HEK293 (cell line): Measurements from ENCODE around the gene COL9A3.

Experiments
- BCL11A ChIP-seq: fragments of 450-650 bp; formaldehyde crosslinking; IDR thresholded peaks from 2 replicates; pipeline ENCODE4 v1.5.1; 2016; ENCODE audit warnings: low read depth, missing biosample characterization, missing genetic modification characterization
- EGR2 ChIP-seq: fragments of 450-650 bp; formaldehyde crosslinking; IDR thresholded peaks from 2 replicates; pipeline ENCODE4 v1.5.1; 2016; ENCODE audit warnings: low read depth, missing biosample characterization, missing genetic modification characterization
- FEZF1 ChIP-seq: fragments of 450-650 bp; formaldehyde crosslinking; IDR thresholded peaks from 2 replicates; pipeline ENCODE4 v1.5.1; 2016; ENCODE audit warnings: missing biosample characterization, missing genetic modification characterization
- GLIS1 ChIP-seq: fragments of 450-650 bp; formaldehyde crosslinking; IDR thresholded peaks from 2 replicates; pipeline ENCODE4 v1.5.1; 2016; ENCODE audit warnings: missing biosample characterization, missing genetic modification characterization
- HIC1 ChIP-seq: fragments of 450-650 bp; formaldehyde crosslinking; IDR thresholded peaks from 2 replicates; pipeline ENCODE4 v1.5.1; 2016; ENCODE audit warnings: missing biosample characterization, missing genetic modification characterization
- YY1 ChIP-seq: fragments of 450-650 bp; formaldehyde crosslinking; IDR thresholded peaks from 2 replicates; pipeline ENCODE4 v1.5.1; 2018; ENCODE audit warnings: missing biosample characterization, missing genetic modification characterization
- ZBTB26 ChIP-seq: fragments of 450-650 bp; formaldehyde crosslinking; optimal IDR thresholded peaks from 2 replicates; pipeline ENCODE3; 2016; ENCODE audit warnings: missing biosample characterization, mild to moderate bottlenecking, missing genetic modification characterization
- ZFP3 ChIP-seq: fragments of 450-650 bp; formaldehyde crosslinking; IDR thresholded peaks from 2 replicates; pipeline ENCODE4 v1.5.1; 2016; ENCODE audit warnings: low read depth, missing biosample characterization, missing genetic modification characterization
- ZNF169 ChIP-seq: fragments of 450-650 bp; formaldehyde crosslinking; IDR thresholded peaks from 2 replicates; pipeline ENCODE4 v1.5.1; 2016; ENCODE audit warnings: missing biosample characterization, missing genetic modification characterization
- ZNF18 ChIP-seq: fragments of 450-650 bp; formaldehyde crosslinking; IDR thresholded peaks from 2 replicates; pipeline ENCODE4 v1.5.1; 2016; ENCODE audit warnings: missing biosample characterization, missing genetic modification characterization
- ZNF266 ChIP-seq: fragments of 450-650 bp; formaldehyde crosslinking; IDR thresholded peaks from 2 replicates; pipeline ENCODE4 v1.5.1; 2016; ENCODE audit warnings: missing biosample characterization, missing genetic modification characterization, low read depth
- ZNF350 ChIP-seq: fragments of 450-650 bp; formaldehyde crosslinking; IDR thresholded peaks from 2 replicates; pipeline ENCODE4 v1.5.0; 2017; ENCODE audit warnings: missing biosample characterization, mild to moderate bottlenecking, missing genetic modification characterization
- ZNF37A ChIP-seq: fragments of 450-650 bp; IDR thresholded peaks from 2 replicates; pipeline ENCODE4 v1.5.1; 2018; ENCODE audit warnings: missing biosample characterization, missing genetic modification characterization
- ZNF433 ChIP-seq: fragments of 450-650 bp; formaldehyde crosslinking; IDR thresholded peaks from 2 replicates; pipeline ENCODE4 v1.5.1; 2016; ENCODE audit warnings: missing biosample characterization, missing genetic modification characterization, low read depth
- ZNF548 ChIP-seq: fragments of 450-650 bp; formaldehyde crosslinking; IDR thresholded peaks from 2 replicates; pipeline ENCODE4 v1.5.1; 2016; ENCODE audit warnings: missing biosample characterization, missing genetic modification characterization
- ZNF549 ChIP-seq: fragments of 450-650 bp; IDR thresholded peaks from 2 replicates; pipeline ENCODE4 v1.5.1; 2018; ENCODE audit warnings: missing biosample characterization, missing genetic modification characterization, mild to moderate bottlenecking, inconsistent platforms, moderate library complexity
- ZNF561 ChIP-seq: fragments of 450-650 bp; IDR thresholded peaks from 2 replicates; pipeline ENCODE4 v1.5.1; 2018; ENCODE audit warnings: missing biosample characterization, missing genetic modification characterization, borderline replicate concordance
- ZNF658 ChIP-seq: fragments of 450-650 bp; formaldehyde crosslinking; IDR thresholded peaks from 2 replicates; pipeline ENCODE4; 2016; ENCODE audit warnings: missing biosample characterization, missing genetic modification characterization
- ZNF664 ChIP-seq: fragments of 450-650 bp; formaldehyde crosslinking; IDR thresholded peaks from 2 replicates; pipeline ENCODE4 v1.5.1; 2016; ENCODE audit warnings: missing biosample characterization, missing genetic modification characterization
- ZNF670 ChIP-seq: fragments of 450-650 bp; formaldehyde crosslinking; IDR thresholded peaks from 2 replicates; pipeline ENCODE4 v1.5.1; 2016; ENCODE audit warnings: missing biosample characterization, missing genetic modification characterization, low read depth
- ZNF785 ChIP-seq: fragments of 450-650 bp; formaldehyde crosslinking; IDR thresholded peaks from 2 replicates; pipeline ENCODE4 v1.5.1; 2016; ENCODE audit warnings: missing biosample characterization, missing genetic modification characterization
- ZSCAN4 ChIP-seq: fragments of 450-650 bp; formaldehyde crosslinking; IDR thresholded peaks from 2 replicates; pipeline ENCODE4 v1.5.1; 2017; ENCODE audit warnings: missing biosample characterization, missing genetic modification characterization
- TF ChIP-seq, protein P1 (sequence below): fragments of 450-650 bp; formaldehyde crosslinking; IDR thresholded peaks from 2 replicates; pipeline ENCODE4 v1.5.1; 2016; ENCODE audit warnings: missing biosample characterization, missing genetic modification characterization, low read depth
- TF ChIP-seq, protein P2 (sequence below): fragments of 450-650 bp; formaldehyde crosslinking; IDR thresholded peaks from 2 replicates; pipeline ENCODE4 v1.5.1; 2016; ENCODE audit warnings: missing biosample characterization, missing genetic modification characterization
- TF ChIP-seq, protein P3 (sequence below): fragments of 450-650 bp; formaldehyde crosslinking; IDR thresholded peaks from 2 replicates; pipeline ENCODE4 v1.5.1; 2016; ENCODE audit warnings: missing biosample characterization, missing genetic modification characterization, borderline replicate concordance
- TF ChIP-seq, protein P4 (sequence below): fragments of 450-650 bp; formaldehyde crosslinking; IDR thresholded peaks from 2 replicates; pipeline ENCODE4 v1.5.1; 2016; ENCODE audit warnings: missing biosample characterization, missing genetic modification characterization

COL9A3 gene

DNA sequence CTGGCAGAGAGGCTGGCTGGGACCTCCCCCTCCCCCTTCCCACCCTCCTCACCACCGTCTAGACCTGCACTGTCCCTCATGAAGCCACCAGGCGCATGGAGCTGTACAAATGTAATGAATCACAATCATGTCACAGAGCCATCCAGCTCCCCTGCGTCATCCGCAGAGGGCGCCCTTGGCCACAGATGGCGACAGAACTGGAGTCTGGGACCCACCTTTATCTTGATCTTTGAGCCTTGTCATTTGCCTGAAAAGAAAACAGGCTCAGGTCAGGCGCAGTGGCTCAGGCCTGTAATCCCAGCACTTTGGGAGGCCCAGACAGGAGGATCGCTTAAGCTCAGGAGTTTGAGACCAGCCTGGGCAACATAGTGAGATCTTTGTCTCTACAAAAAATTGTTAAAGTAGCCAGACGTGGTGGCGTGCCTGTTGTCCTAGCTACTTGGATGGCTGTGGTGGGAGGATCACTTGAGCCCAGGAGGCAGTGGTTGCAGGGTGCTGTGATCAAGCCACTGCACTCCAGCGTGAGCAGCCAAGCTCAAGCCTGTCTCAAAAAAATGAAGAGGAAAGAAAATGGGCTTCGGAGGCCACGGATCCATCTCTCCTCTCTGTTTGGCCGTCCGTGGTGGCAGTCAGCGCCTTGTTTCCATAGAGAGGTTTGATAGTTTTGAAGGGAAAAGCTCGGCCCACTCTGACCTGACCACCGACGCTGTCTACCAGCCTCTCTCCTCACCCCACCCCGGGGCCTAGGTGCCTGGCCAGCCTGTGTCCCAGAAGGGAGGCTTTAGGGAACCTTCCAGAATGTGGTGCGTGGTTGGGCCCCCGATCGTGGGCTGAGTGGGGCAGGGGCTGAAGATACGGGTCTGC lies 6.2 kb downstream of the COL9A3 start (continued):
- TF ChIP-seq ZSCAN4 (tag by site-specific recombination) = no peak
- TF ChIP-seq, protein P1, sequence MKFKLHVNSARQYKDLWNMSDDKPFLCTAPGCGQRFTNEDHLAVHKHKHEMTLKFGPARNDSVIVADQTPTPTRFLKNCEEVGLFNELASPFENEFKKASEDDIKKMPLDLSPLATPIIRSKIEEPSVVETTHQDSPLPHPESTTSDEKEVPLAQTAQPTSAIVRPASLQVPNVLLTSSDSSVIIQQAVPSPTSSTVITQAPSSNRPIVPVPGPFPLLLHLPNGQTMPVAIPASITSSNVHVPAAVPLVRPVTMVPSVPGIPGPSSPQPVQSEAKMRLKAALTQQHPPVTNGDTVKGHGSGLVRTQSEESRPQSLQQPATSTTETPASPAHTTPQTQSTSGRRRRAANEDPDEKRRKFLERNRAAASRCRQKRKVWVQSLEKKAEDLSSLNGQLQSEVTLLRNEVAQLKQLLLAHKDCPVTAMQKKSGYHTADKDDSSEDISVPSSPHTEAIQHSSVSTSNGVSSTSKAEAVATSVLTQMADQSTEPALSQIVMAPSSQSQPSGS = no peak
- TF ChIP-seq ZNF664 (tag by site-specific recombination) = no peak
- no peak for TF ChIP-seq YY1 (tag by site-specific recombination)
- TF ChIP-seq, protein P2, sequence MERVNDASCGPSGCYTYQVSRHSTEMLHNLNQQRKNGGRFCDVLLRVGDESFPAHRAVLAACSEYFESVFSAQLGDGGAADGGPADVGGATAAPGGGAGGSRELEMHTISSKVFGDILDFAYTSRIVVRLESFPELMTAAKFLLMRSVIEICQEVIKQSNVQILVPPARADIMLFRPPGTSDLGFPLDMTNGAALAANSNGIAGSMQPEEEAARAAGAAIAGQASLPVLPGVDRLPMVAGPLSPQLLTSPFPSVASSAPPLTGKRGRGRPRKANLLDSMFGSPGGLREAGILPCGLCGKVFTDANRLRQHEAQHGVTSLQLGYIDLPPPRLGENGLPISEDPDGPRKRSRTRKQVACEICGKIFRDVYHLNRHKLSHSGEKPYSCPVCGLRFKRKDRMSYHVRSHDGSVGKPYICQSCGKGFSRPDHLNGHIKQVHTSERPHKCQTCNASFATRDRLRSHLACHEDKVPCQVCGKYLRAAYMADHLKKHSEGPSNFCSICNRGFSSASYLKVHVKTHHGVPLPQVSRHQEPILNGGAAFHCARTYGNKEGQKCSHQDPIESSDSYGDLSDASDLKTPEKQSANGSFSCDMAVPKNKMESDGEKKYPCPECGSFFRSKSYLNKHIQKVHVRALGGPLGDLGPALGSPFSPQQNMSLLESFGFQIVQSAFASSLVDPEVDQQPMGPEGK = peak; percentile 59
- TF ChIP-seq ZNF18 (tag by site-specific recombination) = no peak
- no peak for TF ChIP-seq ZNF548
- TF ChIP-seq ZNF350 (tag by site-specific recombination) = no peak
- TF ChIP-seq, protein P3, sequence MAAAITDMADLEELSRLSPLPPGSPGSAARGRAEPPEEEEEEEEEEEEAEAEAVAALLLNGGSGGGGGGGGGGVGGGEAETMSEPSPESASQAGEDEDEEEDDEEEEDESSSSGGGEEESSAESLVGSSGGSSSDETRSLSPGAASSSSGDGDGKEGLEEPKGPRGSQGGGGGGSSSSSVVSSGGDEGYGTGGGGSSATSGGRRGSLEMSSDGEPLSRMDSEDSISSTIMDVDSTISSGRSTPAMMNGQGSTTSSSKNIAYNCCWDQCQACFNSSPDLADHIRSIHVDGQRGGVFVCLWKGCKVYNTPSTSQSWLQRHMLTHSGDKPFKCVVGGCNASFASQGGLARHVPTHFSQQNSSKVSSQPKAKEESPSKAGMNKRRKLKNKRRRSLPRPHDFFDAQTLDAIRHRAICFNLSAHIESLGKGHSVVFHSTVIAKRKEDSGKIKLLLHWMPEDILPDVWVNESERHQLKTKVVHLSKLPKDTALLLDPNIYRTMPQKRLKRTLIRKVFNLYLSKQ = no peak
- TF ChIP-seq ZNF169 (tag by site-specific recombination) = no peak
- TF ChIP-seq HIC1 (tag by site-specific recombination) = peak; percentile 71; the same call in 1 of the 2 replicates
- TF ChIP-seq, protein P4, sequence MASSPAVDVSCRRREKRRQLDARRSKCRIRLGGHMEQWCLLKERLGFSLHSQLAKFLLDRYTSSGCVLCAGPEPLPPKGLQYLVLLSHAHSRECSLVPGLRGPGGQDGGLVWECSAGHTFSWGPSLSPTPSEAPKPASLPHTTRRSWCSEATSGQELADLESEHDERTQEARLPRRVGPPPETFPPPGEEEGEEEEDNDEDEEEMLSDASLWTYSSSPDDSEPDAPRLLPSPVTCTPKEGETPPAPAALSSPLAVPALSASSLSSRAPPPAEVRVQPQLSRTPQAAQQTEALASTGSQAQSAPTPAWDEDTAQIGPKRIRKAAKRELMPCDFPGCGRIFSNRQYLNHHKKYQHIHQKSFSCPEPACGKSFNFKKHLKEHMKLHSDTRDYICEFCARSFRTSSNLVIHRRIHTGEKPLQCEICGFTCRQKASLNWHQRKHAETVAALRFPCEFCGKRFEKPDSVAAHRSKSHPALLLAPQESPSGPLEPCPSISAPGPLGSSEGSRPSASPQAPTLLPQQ = peak; percentile 99
- no peak for TF ChIP-seq ZNF433 (tag by site-specific recombination)
- TF ChIP-seq GLIS1 (tag by site-specific recombination) = peak; percentile 67
- peak; percentile 77 for TF ChIP-seq ZNF561 (tag by site-specific recombination)
- no peak for TF ChIP-seq FEZF1 (tag by site-specific recombination)
- no peak for TF ChIP-seq ZBTB26 (tag by site-specific recombination)
- TF ChIP-seq ZNF785 (tag by site-specific recombination) = no peak
- no peak for TF ChIP-seq ZNF549
- peak; percentile 90 for TF ChIP-seq BCL11A
- no peak for TF ChIP-seq ZNF266 (tag by site-specific recombination)
- no peak for TF ChIP-seq ZNF37A
- TF ChIP-seq ZNF670 = no peak
- TF ChIP-seq ZNF658 = no peak
- no peak for TF ChIP-seq EGR2 (tag by site-specific recombination)
- no peak for TF ChIP-seq ZFP3 (tag by site-specific recombination)
